ENCODE results near the gene EVA1A.

The EVA1A gene

DNA sequence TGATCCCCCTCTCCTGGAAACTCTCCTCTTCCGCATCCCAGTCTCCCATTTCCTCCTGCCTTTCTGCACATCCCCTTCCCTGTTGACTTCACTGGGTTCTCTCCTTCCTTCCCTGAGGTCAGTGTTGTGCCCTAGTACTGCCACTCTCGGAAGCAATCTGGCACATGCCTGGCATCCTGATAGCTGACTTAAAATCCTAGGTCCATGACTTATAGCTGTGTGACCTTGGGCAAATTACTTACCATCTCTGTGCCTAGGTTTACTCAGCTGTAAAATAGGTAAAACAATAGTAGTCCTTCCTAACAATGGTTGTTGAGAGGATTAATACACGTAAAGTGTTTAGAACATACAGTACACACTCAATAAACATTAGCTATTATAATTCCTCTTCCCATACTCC, 9.3 kb downstream of the EVA1A start:
- no peak for DNase-seq
- TF ChIP-seq POLR2A (IDR thresholded peaks at IDR 0.05; ENCODE audit: low read length) (no peak), GATA1 (IDR thresholded peaks at IDR 0.05; ENCODE audit: low read depth, low read length) (no peak)

DNA sequence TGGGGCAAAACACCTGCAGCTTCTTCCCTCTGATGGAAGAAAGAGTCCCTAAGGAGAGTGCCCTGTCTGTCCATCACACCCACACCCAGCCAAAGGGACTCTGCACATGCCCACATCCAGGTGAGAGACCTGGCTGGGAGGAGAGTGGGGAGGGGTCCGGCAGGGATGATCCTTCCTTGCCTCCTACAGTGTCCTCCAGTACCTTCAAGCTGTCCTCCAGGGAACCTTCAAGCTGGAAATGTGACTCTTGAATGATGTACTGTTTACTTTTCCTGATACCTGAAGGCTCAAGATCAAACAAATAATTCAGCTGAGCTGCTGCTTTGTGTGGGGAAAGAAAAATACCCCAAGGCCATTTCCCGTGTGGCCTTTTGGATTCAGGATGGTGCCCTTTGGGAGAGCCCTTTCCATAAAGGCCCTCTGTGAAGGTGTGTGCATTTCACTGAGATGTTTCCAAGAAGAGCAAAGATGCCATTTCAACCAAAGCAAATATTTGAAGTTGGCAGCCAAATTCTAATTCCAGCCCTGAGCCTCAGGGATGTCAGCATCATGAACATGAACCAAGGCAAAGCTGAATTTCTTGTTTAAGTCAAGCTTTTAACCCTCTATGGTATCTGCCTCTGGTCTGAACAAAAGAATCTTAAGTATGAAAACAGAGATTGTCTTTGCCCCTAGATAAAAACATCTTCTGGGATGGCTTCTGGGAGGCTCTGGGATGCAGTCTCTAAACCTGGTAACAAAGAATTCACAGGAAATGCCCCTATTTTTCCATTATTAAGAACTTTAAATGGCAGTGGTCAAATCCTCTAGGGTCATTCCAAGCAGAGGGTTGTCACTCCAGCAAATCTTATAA, 11.1 kb downstream of the EVA1A start:
- no peak for TF ChIP-seq POLR2A (IDR thresholded peaks at IDR 0.05; ENCODE audit: low read length)
- no peak for TF ChIP-seq GATA1 (IDR thresholded peaks at IDR 0.05; ENCODE audit: low read depth, low read length)
- no peak for DNase-seq

DNA sequence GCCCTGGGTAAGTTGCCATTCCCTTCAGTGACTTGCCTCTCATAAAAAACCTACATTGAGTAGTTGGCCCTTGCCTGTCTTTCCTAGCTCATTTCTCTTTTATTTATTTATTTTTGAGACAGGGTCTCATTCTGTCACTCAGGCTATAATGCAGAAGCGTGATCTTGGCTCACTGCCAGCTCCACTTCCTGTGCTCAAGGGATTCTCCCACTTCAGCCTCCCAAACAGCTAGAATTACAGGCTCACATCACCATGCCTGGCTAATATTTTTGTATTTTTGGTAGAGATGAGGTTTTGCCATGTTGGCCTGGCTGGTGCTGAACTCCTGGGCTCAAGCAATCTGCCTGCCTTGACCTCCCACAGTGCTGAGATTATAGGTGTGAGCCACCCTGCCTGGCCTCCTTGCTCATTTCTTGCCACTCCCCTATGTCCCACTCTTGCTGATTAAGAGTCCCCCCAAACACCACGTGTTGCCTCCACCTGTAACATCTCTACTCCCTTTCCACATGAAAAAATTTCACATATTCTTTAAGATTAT, 12.6 kb downstream of the EVA1A start:
- TF ChIP-seq POLR2A (IDR thresholded peaks at IDR 0.05; ENCODE audit: low read length) (no peak), GATA1 (IDR thresholded peaks at IDR 0.05; ENCODE audit: low read depth, low read length) (no peak)
- DNase-seq: no peak

DNA sequence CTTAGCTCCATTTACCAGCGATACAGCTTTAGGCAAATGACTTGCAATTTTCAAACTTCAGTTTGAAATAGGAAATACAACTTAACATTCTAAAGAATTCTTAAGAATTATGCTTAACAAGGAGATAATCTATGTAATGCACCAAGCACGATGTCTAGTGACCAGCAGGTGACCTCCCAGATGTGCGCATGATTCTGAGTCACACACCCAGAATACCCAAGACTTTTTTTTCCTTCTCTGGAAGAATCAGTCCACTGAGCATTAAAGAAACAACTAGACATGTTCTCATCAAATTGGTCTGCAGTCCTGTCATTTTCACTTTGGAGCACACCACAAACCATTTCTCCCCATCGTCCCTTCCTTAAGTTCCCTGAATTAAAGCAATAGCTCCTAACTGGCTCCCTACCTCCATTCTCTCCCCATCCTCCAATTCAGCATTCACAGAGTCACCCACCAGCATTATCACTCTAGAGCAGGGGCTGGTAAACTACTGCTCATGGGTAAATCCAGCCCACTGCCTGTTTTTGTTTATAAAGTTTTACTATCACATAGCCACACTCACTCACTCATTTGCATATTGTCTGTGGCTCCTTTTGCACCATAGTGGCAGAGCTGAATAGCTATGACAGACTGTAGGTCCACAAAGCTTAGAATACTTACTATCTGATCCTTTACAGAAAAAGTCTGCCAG, 13.2 kb downstream of the EVA1A start:
- DNase-seq: no peak
- TF ChIP-seq GATA1 (IDR thresholded peaks at IDR 0.05; ENCODE audit: low read depth, low read length): no peak
- TF ChIP-seq POLR2A (IDR thresholded peaks at IDR 0.05; ENCODE audit: low read length): no peak

DNA sequence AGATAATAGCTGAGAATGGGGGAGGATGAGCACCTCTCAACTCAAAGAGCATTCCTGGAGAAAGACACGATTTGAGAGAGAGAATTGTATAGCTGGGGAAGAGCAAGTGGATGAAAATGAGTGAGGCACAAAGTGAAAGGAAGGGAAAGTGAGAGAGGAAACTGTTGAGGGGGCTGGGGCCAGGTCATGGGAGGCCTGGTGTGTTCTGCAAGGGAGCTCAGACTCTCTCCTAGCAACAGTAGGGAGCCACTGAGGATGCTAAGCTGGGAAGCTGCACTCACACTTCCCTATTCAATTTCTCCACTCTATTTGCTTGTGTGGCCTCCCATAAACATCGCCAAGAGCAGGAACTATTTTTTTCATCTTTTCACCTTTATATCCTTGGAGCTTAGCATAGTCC, 14.8 kb downstream of the EVA1A start:
- no peak for DNase-seq
- no peak for TF ChIP-seq GATA1 (IDR thresholded peaks at IDR 0.05; ENCODE audit: low read depth, low read length)
- no peak for TF ChIP-seq POLR2A (IDR thresholded peaks at IDR 0.05; ENCODE audit: low read length)

GRCh38 chr2:75545387-75545786, 15.4 kb downstream of the EVA1A start:
- TF ChIP-seq POLR2A (IDR thresholded peaks at IDR 0.05; ENCODE audit: low read length): no peak
- TF ChIP-seq GATA1 (IDR thresholded peaks at IDR 0.05; ENCODE audit: low read depth, low read length): no peak
- DNase-seq: no peak

DNA sequence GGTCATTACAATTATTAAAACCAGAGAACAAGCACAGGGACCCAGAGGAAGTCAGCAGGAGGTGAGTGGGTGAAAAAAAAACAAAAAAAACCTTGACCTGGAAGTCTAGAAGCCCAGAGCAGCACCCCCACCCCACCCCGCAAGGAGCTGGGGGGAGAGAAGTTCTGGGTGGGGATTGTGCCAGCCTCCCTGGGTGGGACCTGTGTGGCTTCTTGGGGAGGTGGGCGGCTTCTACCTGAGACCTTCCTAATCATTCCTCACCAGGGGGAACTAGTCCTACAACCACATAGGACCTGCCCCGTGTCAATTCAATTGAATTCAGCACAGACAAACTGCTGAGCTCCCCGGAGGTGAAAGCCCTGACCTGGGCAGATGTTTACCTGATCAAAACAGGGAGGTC, 17.3 kb downstream of the EVA1A start:
- TF ChIP-seq GATA1 (IDR thresholded peaks at IDR 0.05; ENCODE audit: low read depth, low read length): no peak
- TF ChIP-seq POLR2A (IDR thresholded peaks at IDR 0.05; ENCODE audit: low read length): no peak
- DNase-seq: no peak

DNA sequence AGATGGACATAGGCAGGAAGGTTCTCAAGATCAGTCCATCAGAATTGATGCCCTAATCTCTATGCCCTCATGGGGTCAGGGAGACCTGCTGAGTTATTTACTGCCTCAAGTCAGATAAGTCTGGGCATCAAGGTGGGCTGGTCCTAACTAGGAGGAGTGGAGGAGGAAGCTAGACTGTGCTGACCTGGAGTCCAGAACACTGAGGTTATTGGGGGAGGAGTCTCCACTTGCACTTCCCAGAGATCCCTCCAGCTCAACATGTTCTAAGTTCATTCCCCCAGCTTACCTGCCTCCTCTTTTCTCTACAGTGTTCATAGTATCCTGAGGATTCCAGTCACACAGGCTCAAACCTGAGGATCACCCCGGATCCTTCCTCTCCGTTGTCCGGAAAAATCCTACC, 19.3 kb downstream of the EVA1A start:
- no peak for DNase-seq
- no peak for TF ChIP-seq GATA1 (IDR thresholded peaks at IDR 0.05; ENCODE audit: low read depth, low read length)
- TF ChIP-seq POLR2A (IDR thresholded peaks at IDR 0.05; ENCODE audit: low read length): no peak

DNA sequence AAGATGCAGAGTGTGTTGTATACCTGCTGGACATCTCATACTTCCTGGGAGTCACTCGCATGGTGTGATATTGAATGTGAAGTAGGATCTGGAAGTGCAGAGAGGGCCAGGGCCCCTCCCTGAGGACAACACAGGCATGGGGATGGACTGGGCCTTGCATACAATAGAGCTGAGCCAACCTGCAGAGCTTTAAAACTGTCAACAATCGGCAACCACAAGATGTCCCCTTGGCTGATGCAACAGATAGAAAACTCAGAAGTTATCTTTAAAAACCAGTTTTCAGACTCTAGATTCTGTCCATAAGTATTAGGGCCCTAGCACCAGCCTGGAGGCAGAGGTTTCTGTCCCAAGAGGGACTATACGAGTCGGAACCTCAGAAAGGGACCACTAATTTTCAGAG, 19.7 kb downstream of the EVA1A start:
- DNase-seq: no peak

GRCh38 chr2:75539955-75540716, 20.6 kb downstream of the EVA1A start:
- TF ChIP-seq GATA1 (IDR thresholded peaks at IDR 0.05; ENCODE audit: low read depth, low read length) (no peak), POLR2A (IDR thresholded peaks at IDR 0.05; ENCODE audit: low read length) (no peak)
- DNase-seq: no peak

More for the DNA sequence above, 19.7 kb downstream of the EVA1A start:
- TF ChIP-seq GATA1 (IDR thresholded peaks at IDR 0.05; ENCODE audit: low read depth, low read length): no peak
- TF ChIP-seq POLR2A (IDR thresholded peaks at IDR 0.05; ENCODE audit: low read length): no peak

- TF ChIP-seq GATA1 (IDR thresholded peaks at IDR 0.05; ENCODE audit: low read depth, low read length) (no peak), POLR2A (IDR thresholded peaks at IDR 0.05; ENCODE audit: low read length) (no peak)
Observed at GRCh38 chr2:75538521-75539490, 21.9 kb downstream of the EVA1A start.

DNA sequence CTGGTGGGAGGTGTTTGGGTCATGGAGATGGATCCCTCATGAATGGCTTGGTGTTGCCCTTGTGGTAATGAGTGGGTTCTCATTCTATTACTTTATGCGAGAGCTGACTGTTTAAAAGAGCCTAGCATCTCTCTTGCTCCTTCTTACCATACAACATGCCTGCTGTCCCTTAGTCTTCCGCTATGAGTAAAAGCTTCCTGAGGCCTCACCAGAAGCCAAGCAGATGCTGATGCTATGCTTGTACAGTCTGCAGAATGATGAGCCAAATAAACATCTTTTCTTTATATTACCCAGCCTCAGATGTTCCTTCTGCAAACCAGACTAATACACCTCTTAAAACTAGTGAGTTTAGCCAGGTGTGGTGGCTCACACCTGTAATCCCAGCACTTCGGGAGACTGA, 23.1 kb downstream of the EVA1A start:
- TF ChIP-seq GATA1 (IDR thresholded peaks at IDR 0.05; ENCODE audit: low read depth, low read length): no peak
- no peak for TF ChIP-seq POLR2A (IDR thresholded peaks at IDR 0.05; ENCODE audit: low read length)
- no peak for DNase-seq

More at GRCh38 chr2:75538521-75539490, 21.9 kb downstream of the EVA1A start:
- DNase-seq: no peak

DNA sequence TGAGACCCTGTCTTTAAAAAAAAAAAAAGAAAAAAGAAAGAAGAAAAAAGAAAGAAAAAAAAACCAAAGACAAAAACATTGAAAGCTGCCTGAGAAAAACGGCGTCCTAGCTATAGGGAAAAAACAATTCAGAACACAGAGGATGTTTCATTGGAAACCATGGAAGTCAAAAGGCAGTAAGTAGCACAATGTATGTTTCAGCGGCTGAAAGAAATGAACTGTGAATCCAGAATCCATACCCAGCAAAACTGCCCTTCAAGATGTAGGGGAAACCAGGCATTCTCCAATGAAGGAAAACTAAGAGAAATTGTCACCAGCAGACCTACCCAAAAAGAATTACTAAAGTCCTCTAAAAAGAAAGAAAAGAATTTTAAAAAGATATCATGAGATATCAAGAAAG, 27.6 kb downstream of the EVA1A start:
- DNase-seq: no peak
- TF ChIP-seq POLR2A (IDR thresholded peaks at IDR 0.05; ENCODE audit: low read length): no peak
- TF ChIP-seq GATA1 (IDR thresholded peaks at IDR 0.05; ENCODE audit: low read depth, low read length): no peak
